A549 (cell line): ENCODE results near the gene GPR18.

Experiments used
- CHD4 ChIP-seq: fragments of 200-600 bp; sonication (generic); IDR thresholded peaks from 2 replicates; pipeline ENCODE4 v1.6.1; 2016; ENCODE audit warnings: antibody characterized with exemption, mild to moderate bottlenecking, borderline replicate concordance
- POLR2A ChIP-seq: IDR thresholded peaks from 2 replicates; pipeline ENCODE4 v1.6.1; 2012; ENCODE audit warnings: mild to moderate bottlenecking, low read length
- TF ChIP-seq, protein P1 (sequence below): fragments of >200 bp; sonication (Bioruptor Twin); formaldehyde crosslinking; IDR thresholded peaks from 3 replicates; pipeline ENCODE4 v1.5.1; 2016
- TF ChIP-seq, protein P2 (sequence below): IDR thresholded peaks from 2 replicates; pipeline ENCODE4 v1.6.1; 2012

DNA sequence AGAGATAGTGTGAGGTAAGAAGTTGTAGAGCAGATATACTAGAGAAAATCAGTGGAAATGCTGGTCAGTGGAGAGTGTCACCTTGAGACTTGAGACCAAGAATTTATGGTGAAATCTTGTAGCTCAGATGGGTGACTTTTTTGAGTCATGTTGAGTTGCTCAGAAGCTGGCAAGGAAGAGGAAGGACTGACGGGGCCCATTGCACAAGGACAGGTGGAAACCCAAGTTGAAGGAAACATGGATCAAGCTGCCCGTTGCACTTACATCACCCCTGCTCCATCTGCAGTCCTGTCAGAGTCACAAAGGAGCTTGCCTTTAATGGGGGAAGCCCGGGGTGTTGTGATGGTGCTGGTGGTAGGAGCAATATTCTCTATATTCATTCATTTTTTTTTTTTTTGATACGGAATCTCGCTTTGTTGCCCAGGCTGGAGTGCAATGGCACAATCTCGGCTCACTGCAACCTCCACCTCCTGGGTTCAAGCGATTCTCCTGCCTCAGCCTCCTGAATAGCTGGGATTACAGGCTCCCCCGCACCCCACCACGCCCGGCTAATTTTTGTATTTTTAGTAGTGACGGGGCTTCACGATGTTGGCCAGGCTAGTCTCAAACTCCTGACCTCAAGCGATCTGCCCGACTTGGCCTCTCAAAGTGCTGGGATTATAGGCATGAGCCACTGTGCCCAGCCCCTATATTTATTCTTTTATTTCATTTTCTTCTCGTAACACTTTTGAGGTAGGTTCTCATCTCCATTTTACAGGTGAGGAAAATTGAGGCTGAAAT lies 30.1 kb downstream of the GPR18 start:
- TF ChIP-seq POLR2A (no peak), CHD4 (no peak)
- TF ChIP-seq, protein P1, sequence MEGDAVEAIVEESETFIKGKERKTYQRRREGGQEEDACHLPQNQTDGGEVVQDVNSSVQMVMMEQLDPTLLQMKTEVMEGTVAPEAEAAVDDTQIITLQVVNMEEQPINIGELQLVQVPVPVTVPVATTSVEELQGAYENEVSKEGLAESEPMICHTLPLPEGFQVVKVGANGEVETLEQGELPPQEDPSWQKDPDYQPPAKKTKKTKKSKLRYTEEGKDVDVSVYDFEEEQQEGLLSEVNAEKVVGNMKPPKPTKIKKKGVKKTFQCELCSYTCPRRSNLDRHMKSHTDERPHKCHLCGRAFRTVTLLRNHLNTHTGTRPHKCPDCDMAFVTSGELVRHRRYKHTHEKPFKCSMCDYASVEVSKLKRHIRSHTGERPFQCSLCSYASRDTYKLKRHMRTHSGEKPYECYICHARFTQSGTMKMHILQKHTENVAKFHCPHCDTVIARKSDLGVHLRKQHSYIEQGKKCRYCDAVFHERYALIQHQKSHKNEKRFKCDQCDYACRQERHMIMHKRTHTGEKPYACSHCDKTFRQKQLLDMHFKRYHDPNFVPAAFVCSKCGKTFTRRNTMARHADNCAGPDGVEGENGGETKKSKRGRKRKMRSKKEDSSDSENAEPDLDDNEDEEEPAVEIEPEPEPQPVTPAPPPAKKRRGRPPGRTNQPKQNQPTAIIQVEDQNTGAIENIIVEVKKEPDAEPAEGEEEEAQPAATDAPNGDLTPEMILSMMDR: no peak
- TF ChIP-seq, protein P2, sequence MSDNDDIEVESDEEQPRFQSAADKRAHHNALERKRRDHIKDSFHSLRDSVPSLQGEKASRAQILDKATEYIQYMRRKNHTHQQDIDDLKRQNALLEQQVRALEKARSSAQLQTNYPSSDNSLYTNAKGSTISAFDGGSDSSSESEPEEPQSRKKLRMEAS: no peak
